Body of pancreas (tissue), 4 donors: ENCODE results near the gene MASP1.

ENCODE experiments used
- CTCF ChIP-seq, 7 experiments: fragments of 450-650 bp in 4 of 7; fragments of 200-600 bp in 3 of 7; sonication (generic) in 3 of 7; IDR thresholded peaks; one replicate each; pipeline ENCODE4 v1.5.1; 2016 to 2019; ENCODE audit warnings: antibody characterized with exemption in 7 of 7
- POLR2A ChIP-seq, 3 donors: fragments of 450-650 bp; IDR thresholded peaks; one replicate each; pipeline ENCODE4 v1.6.1; 2016; ENCODE audit warnings: antibody characterized with exemption in 3 of 3, mild to moderate bottlenecking in 2 of 3

- TF ChIP-seq CTCF (IDR thresholded peaks at IDR 0.05) (no peak), POLR2A (IDR thresholded peaks at IDR 0.05) (no peak)
Measured at GRCh38 chr3:187210091-187210490, 81.4 kb downstream of the MASP1 start.
